ENCODE results near the gene NHS.

The NHS gene

DNA sequence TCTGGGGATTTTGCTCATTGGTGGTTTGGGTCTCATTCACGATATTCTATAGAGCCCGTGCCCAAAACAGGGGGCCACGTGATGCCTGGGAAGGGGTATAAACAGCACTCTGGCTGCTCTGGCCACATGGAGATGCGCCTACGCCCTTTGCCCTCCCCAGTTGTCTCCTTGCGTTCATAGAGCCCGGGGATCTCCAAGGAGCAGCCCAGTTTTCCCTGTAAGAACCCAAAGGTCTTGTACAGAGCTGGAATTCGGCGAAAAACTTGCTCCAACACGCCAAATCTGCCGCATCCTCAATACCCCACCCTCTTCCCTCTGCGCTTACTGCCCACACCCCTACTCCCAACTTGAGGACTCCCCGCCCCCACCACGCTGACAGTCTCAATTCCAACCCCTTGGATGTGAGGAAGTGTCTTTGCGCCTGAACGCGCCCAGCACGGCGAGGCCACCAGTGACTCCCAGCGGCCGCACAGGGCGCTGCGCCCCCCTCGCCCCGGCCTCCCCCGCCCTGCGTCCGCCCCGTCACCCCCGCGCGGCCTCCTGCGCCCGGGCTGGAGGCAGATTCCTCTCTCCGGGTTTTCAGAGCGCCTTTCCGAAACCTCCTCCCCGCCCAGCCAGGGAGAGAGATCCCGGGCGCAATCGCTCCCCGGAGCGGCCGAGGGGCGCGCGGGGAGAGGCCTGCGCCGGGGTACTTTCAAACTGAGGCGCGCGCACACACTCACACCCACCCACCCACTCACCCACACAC lies at the start of gene NHS:
Gene NHS, plus strand, starts transcription at position 582 of the 748 bp plus-strand sequence. CDS start 558 bp downstream, outside the sequence.
- peak; percentile 48 for DNase-seq (ENCODE audit: low spot score)

DNA sequence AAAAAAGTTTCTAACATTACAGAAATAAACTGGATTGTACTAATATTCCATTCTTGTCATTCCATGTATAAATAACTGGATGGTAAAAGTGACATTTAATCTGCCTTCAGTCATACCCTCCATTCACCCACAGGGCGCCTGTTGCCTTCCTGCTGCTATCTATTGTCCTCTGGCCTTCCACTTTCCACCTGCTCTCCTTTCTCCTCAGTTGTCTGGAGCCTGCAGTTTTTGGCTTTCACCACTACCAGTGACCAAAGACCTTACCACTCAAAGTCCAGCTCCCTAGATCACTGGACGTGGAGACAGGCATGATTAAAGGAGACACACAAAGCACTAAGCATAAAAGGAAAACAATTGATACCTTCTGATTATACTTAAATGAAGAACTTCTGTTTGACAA lies 46.2 kb upstream of the NHS start:
- DNase-seq (ENCODE audit: low spot score): no peak

DNA sequence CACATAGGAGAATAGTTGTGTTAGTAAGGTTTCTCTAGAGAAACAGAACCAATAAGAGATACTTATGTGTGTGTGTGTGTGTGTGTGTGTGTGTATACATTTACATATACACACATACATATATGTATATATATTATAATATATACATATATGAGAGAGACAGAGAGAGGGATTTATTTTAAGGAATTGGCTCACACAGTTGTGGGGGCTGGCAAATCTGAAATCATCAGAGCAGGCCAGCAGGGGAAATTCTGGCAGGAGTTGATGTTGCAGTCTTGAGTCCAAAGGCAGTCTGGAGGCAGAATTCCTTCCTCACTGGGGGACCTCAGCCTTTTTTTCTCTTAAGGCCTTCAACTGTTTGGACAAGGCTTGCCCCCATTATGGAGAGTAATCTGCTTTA lies 38.6 kb upstream of the NHS start:
- DNase-seq (ENCODE audit: low spot score): no peak

DNA sequence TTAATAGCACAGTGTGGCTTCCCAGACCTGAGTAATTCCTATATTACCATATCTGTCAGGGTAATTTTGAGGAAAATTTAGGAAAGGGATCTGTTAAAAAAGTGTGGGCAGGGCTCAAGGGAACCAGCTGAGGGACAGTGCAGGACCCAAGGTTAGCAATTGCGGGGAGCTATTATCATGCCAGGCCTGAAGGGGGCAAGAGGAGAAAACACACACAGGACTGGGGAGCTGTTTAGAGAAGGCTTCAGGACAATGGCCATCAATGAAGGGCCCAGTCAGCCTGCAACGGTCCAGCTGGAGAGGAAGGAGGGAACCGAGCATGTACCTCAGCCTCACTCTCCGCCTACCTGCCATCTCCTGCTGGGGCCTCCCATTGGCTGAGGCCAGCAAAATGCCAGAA lies 19.0 kb upstream of the NHS start:
- no peak for DNase-seq (ENCODE audit: low spot score)

DNA sequence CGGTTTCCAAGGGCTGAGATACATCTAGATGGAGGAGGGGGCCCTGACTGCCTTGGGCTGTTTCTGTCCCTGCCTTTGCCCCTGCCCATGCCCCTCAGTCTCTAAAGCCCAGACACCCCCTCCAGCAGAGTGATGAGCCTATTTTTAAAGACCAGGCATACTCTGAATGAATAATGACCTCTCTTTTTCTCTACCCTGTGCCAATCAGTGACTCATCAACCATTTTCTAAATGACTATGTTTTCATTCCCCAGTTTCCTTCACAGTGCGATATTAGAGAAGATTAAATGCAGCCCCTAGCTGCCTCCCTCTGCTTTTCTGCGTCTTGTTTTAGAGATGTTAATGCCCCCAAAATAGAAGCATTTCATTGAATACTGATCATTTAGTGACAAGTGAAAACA lies 15.5 kb upstream of the NHS start:
- DNase-seq (ENCODE audit: low spot score): no peak

GRCh38 chrX:17361620-17362019 lies 13.4 kb upstream of the NHS start:
- DNase-seq (ENCODE audit: low spot score): peak; percentile 25

- DNase-seq (ENCODE audit: low spot score): no peak
Observed at GRCh38 chrX:17368002-17368401, 7.0 kb upstream of the NHS start.

DNA sequence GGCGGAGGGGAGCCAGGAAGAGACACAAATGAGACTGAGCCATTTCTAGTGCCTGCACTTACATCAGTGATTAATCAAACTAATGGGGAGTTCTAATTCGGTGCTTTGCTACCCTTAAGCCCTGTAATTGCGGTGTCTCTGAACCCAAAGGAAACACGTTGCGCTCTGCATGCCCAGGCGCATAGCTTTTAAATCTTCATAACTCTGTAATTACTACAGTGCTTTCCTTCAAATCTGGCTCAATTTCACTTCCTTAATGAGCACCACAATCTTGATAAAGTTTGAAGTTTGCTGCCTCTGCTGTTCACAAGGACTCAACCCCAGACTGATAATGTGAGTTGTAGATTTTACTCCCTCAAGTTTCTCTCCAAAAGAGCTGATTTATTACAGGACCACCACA lies 5.7 kb upstream of the NHS start:
- DNase-seq (ENCODE audit: low spot score): no peak

- DNase-seq (ENCODE audit: low spot score): no peak
Observed at GRCh38 chrX:17370191-17370590, 4.8 kb upstream of the NHS start.

DNA sequence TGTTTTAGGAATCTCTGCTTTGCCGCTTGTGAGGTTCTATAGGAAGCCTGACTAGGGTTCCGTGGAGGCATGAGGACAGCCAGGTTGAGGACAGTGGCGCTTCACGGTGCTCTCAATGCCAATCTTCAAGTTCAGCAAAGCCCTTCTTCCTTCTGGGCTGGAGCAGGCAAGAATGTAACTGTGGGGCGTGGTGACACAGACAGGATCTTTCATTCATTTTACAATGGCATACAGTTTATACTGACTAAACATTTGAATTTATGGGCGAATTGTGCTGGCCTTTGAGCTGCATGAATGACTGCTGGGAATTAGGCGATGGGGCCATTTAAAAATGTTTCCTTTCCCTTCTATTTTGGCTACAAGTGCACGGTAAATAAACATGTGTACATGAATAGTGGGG lies 2.9 kb upstream of the NHS start:
- DNase-seq (ENCODE audit: low spot score): no peak

GRCh38 chrX:17373337-17373736 lies 1.7 kb upstream of the NHS start:
- DNase-seq (ENCODE audit: low spot score): no peak

GRCh38 chrX:17375367-17375636 lies 302 bp downstream of the NHS start:
- DNase-seq (ENCODE audit: low spot score): no peak

DNA sequence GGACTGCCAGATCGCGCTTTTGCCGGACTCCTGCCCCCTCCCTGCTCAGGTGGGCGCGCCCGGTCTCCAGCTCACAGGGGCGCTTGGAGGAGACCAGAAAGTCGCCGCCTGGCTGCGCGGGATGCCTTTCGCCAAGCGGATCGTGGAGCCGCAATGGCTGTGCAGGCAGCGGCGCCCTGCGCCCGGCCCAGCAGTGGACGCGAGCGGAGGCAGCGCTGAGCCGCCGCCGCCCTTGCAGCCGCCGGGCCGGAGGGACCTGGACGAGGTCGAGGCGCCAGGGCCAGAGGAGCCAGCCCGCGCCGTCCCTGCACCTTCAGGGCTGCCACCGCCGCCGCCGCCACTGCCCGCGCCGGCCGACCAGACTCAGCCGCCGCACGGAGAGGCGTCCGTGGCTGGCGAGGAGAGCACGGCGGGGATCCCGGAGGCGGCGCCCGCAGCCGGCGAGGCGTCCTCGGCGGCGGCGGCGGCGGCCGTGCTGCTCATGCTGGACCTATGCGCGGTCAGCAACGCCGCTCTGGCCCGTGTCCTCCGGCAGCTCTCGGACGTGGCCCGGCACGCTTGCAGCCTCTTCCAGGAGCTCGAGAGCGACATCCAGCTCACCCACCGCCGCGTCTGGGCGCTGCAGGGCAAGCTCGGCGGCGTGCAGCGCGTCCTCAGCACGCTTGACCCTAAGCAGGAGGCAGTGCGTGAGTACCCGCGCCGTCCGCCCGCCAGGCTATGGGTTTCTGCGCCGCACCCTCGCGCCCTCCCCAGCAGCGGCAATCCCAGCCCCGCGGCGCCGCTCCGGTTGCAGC lies 834 bp downstream of the NHS start:
- DNase-seq (ENCODE audit: low spot score): no peak

GRCh38 chrX:17376431-17377077 lies 1.6 kb downstream of the NHS start:
- no peak for DNase-seq (ENCODE audit: low spot score)

- DNase-seq (ENCODE audit: low spot score): no peak
Observed at GRCh38 chrX:17377091-17377717, 2.2 kb downstream of the NHS start.

- DNase-seq (ENCODE audit: low spot score): no peak
Observed at GRCh38 chrX:17377795-17378194, 2.8 kb downstream of the NHS start.

GRCh38 chrX:17380221-17380620 lies 5.2 kb downstream of the NHS start:
- no peak for DNase-seq (ENCODE audit: low spot score)

- no peak for DNase-seq (ENCODE audit: low spot score)
Observed at GRCh38 chrX:17390419-17390850, 15.4 kb downstream of the NHS start.

DNA sequence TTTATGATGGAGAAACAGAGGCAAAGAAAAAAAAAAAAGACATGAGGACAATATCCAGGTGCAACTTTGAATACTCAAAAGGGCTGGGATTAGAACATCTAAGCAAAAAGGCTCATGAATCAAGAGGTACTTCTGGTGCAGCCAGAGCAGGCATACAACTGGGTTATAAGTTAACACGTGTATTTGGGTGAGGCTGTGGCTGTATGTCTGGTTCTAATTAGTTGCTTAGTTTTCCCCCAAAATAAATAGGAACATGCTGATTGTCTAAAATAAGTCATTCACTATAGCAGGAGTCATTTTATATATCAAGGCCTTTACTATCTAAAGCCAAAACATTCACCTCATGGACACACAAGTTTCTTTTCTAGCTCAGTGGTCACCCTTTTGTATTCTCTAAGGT lies 20.2 kb downstream of the NHS start:
- DNase-seq (ENCODE audit: low spot score): no peak

DNA sequence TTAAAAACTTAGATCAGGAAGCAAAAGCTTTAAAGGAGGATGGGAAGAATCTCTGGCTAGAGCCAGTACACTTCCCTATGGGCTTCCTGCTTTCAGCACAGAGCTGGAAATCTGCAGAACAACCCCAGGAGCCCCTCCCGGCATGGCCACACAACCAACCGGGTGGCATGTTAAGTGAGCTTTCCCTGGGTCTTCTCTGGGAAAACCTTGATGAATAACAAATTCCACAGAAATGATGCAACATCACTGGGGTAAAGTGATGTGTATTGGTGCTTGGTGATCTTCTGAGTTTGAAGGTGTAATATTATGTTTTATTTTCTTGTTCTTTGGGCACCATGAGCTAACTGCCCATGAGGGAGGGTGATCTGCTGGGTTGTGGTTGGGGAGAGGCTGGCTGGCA lies 22.1 kb downstream of the NHS start:
- no peak for DNase-seq (ENCODE audit: low spot score)

GRCh38 chrX:17403189-17403691 lies 28.2 kb downstream of the NHS start:
- no peak for DNase-seq (ENCODE audit: low spot score)

DNA sequence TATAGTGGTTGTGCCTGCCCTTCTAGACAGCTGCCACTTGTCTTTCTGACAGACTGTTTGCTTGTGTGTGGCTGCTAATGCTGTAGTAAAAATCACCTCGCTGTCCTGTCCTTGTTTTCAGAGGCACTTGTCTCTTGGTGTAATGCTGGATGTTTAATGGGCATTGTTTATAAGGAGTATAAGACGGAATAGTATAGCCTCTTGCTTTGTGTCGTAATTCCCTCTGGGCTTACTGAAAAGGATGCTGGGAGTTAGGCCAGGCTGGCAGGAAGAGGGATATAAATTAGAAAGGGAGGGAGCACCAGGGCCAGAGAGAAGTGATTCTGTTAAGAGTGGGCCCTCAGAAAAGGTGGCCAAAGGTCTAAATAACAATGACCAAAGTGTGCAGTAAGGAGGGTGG lies 29.0 kb downstream of the NHS start:
- DNase-seq (ENCODE audit: low spot score): no peak
